ENCODE results near the gene CCIN. TPM values are rescaled to one million over a fixed set of nuclear protein-coding genes. Genes with fewer than 3 reads are reported as not detected.

CCIN gene
- total RNA-seq, 1 donor from 2014 or later: not detected

- TF ChIP-seq CTCF (IDR thresholded peaks at IDR 0.05; ENCODE audit: insufficient read depth, low read length, poor library complexity, severe bottlenecking): no peak
- Histone ChIP-seq H3K4me3 (ENCODE audit: low read depth, low read length) (peak overlapping the region; percentile 90), H3K27me3 (ENCODE audit: control insufficient read depth, insufficient read depth, low read length) (no peaks in the 10 kb centered on the region), H3K36me3 (ENCODE audit: control insufficient read depth, insufficient read depth, low read length) (no peaks in the 10 kb centered on the region)
- no peak for DNase-seq (ENCODE audit: low read depth)
Measured at GRCh38 chr9:36192196-36192595, 23.0 kb downstream of the CCIN start.

GRCh38 chr9:36193023-36193422, 23.8 kb downstream of the CCIN start:
- Histone ChIP-seq H3K4me3 (ENCODE audit: low read depth, low read length) (peak overlapping the region; percentile 90), H3K36me3 (ENCODE audit: control insufficient read depth, insufficient read depth, low read length) (no peaks in the 10 kb centered on the region), H3K27me3 (ENCODE audit: control insufficient read depth, insufficient read depth, low read length) (no peaks in the 10 kb centered on the region)
- DNase-seq (ENCODE audit: low read depth): no peak
- no peak for TF ChIP-seq CTCF (IDR thresholded peaks at IDR 0.05; ENCODE audit: insufficient read depth, low read length, poor library complexity, severe bottlenecking)

GRCh38 chr9:36194326-36195000, 25.3 kb downstream of the CCIN start:
- Histone ChIP-seq H3K36me3 (ENCODE audit: control insufficient read depth, insufficient read depth, low read length) (peaks cover 1% of the 10 kb centered on the region), H3K27me3 (ENCODE audit: control insufficient read depth, insufficient read depth, low read length) (no peaks in the 10 kb centered on the region), H3K4me3 (ENCODE audit: low read depth, low read length) (no peak overlapping the region)
- no peak for DNase-seq (ENCODE audit: low read depth)
- TF ChIP-seq CTCF (IDR thresholded peaks at IDR 0.05; ENCODE audit: insufficient read depth, low read length, poor library complexity, severe bottlenecking): no peak

GRCh38 chr9:36204906-36205547, 35.8 kb downstream of the CCIN start:
- DNase-seq (ENCODE audit: low read depth): no peak
- TF ChIP-seq CTCF (IDR thresholded peaks at IDR 0.05; ENCODE audit: insufficient read depth, low read length, poor library complexity, severe bottlenecking): peak; percentile 42
- Histone ChIP-seq H3K36me3 (ENCODE audit: control insufficient read depth, insufficient read depth, low read length) (peaks cover 8% of the 10 kb centered on the region), H3K4me3 (ENCODE audit: low read depth, low read length) (no peak overlapping the region), H3K27me3 (ENCODE audit: control insufficient read depth, insufficient read depth, low read length) (no peaks in the 10 kb centered on the region)

- H3K4me3 ChIP-seq (ENCODE audit: low read depth, low read length): no peak overlapping the region
- TF ChIP-seq CTCF (IDR thresholded peaks at IDR 0.05; ENCODE audit: insufficient read depth, low read length, poor library complexity, severe bottlenecking): no peak
- H3K36me3 ChIP-seq (ENCODE audit: control insufficient read depth, insufficient read depth, low read length): peaks cover 8% of the 10 kb centered on the region
- no peaks in the 10 kb centered on the region for H3K27me3 ChIP-seq (ENCODE audit: control insufficient read depth, insufficient read depth, low read length)
- DNase-seq (ENCODE audit: low read depth): peak; percentile 58
Measured at GRCh38 chr9:36207016-36207415, 37.8 kb downstream of the CCIN start.

Measured in kidney epithelial cell (primary cell).